Inflammatory macrophage (primary cell): ENCODE data around the gene RGS9.
"Not testable (repeated sequence)": the region's sequence is repeated elsewhere in the genome, so short reads cannot be mapped to it uniquely, and the experiment has no call there.

Experiments used
- DNase-seq, 2 donors: peaks; one replicate each; pipeline ENCODE4 v3.0.0-alpha.2; 2020 to 2022

The RGS9 gene

GRCh38 chr17:65183736-65184135 is 46.6 kb downstream of the RGS9 start:
- DNase-seq = no peak

- no peak for DNase-seq
Observed at GRCh38 chr17:65184235-65184959, 47.2 kb downstream of the RGS9 start.

GRCh38 chr17:65185062-65185461 is 47.9 kb downstream of the RGS9 start:
- no peak for DNase-seq

GRCh38 chr17:65185668-65186382 is 48.7 kb downstream of the RGS9 start:
- no peak for DNase-seq

- DNase-seq = no peak
Observed at GRCh38 chr17:65190467-65191097, 53.4 kb downstream of the RGS9 start.

GRCh38 chr17:65191811-65192740 is 54.9 kb downstream of the RGS9 start:
- DNase-seq = peak in 1 of 2 donors; percentile 24

- DNase-seq = peak; percentile 39
Observed at GRCh38 chr17:65193305-65193704, 56.1 kb downstream of the RGS9 start.

GRCh38 chr17:65193716-65194293 is 56.6 kb downstream of the RGS9 start:
- no peak for DNase-seq

GRCh38 chr17:65194670-65195334 is 57.6 kb downstream of the RGS9 start:
- no peak for DNase-seq

GRCh38 chr17:65195716-65196115 is 58.5 kb downstream of the RGS9 start:
- no peak for DNase-seq

GRCh38 chr17:65196617-65197016 is 59.4 kb downstream of the RGS9 start:
- no peak for DNase-seq

- no peak for DNase-seq
Observed at GRCh38 chr17:65197201-65197600, 60.0 kb downstream of the RGS9 start.

GRCh38 chr17:65198653-65199382 is 61.6 kb downstream of the RGS9 start:
- peak; percentile 52 to 69 for DNase-seq

GRCh38 chr17:65201331-65201730 is 64.2 kb downstream of the RGS9 start:
- no peak for DNase-seq

- DNase-seq = peak; percentile 39 to 66
Observed at GRCh38 chr17:65202844-65203571, 65.8 kb downstream of the RGS9 start.

- no peak for DNase-seq
Observed at GRCh38 chr17:65204001-65204400, 66.8 kb downstream of the RGS9 start.

- no peak for DNase-seq
Observed at GRCh38 chr17:65205655-65206054, 68.5 kb downstream of the RGS9 start.

- DNase-seq = not testable (repeated sequence)
Observed at GRCh38 chr17:65207448-65207847, 70.3 kb downstream of the RGS9 start.

- DNase-seq = no peak
Observed at GRCh38 chr17:65208717-65209116, 71.5 kb downstream of the RGS9 start.

- DNase-seq = no peak
Observed at GRCh38 chr17:65218261-65218660, 81.1 kb downstream of the RGS9 start.
